H54 (cell line): ENCODE measurements around the gene HSP90AA1.
"Not testable (repeated sequence)": the region's sequence is repeated elsewhere in the genome, so short reads cannot be mapped to it uniquely, and the experiment has no call there.

Experiments
- DNase-seq: peaks from one replicate; pipeline ENCODE4 v3.0.0; 2011; ENCODE audit warnings: low spot score, mixed read lengths; ENCODE audit not compliant: insufficient read length
- FAIRE-seq: peaks from 3 replicates; lab custom pipeline; 2011; peaks lifted over from hg19 to GRCh38; lab: Jason Lieb, UNC
- POLR2A ChIP-seq: IDR thresholded peaks from 2 replicates; pipeline ENCODE4 v1.6.1; 2011; ENCODE audit warnings: low read depth, mild to moderate bottlenecking, low read length

Gene HSP90AA1

DNA sequence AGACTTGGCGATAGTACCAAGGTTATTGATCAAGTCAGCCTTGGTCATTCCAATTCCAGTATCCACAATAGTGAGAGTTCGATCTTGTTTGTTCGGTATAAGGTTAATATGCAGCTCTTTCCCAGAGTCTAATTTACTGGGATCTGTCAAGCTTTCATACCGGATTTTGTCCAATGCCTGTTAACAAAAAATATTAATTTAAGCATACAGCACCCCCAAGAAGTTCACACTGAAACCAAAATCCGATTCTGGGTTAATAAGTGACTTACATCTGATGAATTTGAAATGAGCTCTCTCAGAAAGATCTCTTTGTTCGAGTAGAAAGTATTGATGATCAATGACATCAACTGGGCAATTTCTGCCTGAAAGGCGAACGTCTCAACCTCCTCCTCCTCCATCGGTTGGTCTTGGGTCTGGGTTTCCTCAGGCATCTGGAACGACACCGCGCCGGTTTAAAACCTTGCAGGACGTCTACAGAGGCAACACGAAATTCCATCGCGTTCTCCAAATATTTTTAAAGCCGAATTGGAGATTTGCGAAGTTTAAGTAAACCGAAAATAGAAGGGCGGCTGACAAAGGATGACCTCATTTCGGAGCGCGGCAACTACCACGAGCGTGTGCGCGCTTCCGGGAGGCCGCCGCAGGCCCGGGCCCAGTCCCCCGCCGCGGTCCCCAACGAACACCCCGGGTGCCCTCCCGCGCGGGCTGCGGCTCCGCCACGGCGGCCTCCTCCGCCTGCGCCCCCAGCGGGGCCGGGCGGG is 716 bp downstream of the HSP90AA1 start:
- FAIRE-seq = peak; percentile 58
- no peak for DNase-seq
- TF ChIP-seq POLR2A = no peak

DNA sequence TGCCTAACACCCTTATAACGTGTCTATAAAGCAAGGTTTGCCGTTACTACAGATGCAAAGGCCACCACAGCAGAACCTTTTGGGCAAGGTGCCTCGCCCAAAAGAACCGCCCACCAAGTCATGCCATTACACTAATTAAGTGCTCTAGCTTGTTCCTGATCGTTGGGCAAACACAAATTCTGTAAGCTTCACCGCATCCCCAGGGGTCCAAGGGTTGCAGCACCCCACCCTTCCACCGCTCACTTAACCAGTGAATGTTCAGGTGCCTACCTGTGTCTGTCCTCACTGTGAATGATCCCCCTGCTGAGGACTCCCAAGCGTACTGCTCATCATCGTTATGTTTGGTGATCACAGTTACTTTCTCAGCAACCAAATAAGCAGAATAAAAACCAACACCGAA is 1.4 kb downstream of the HSP90AA1 start:
- FAIRE-seq (no peak), DNase-seq (no peak)
- TF ChIP-seq POLR2A = no peak

DNA sequence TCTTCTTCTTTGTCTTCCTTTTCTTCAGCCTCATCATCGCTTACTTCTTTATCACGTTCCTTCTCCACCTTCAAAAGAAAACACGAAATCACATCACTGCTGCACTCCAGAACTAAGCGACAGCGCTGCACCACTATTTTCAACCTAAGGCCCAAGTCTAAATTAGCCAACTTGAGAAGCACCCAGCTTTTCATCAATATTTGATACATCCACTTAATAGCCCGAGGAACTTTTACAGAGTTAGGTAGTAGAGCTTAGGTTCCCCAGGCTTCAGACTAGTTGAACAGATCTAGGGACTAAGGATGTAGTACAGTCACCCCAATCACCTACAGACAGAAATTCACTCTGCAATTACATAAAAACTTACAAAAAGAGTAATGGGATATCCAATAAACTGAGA is 1.9 kb downstream of the HSP90AA1 start:
- FAIRE-seq = no peak

DNA sequence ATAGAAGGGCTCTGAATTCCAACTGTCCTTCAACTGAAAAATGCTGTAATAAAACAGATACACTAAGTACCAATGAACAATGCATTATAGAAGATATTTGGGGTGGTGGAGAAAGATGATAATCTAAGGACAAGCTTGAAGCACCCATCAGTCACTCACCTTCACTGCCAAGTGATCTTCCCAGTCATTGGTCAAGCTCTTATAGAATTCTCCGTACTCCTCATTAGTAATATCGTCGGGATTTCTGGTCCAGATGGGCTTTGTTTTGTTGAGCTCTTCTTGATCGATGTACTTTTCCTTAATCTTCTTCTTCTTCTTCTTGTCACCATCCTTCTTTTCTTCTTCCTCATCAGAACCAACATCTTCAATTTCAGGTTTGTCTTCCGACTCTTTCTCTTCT is 2.3 kb downstream of the HSP90AA1 start:
- FAIRE-seq, DNase-seq: not testable (repeated sequence)

More for the DNA sequence above, 1.9 kb downstream of the HSP90AA1 start:
- TF ChIP-seq POLR2A = no peak
- no peak for DNase-seq

DNA sequence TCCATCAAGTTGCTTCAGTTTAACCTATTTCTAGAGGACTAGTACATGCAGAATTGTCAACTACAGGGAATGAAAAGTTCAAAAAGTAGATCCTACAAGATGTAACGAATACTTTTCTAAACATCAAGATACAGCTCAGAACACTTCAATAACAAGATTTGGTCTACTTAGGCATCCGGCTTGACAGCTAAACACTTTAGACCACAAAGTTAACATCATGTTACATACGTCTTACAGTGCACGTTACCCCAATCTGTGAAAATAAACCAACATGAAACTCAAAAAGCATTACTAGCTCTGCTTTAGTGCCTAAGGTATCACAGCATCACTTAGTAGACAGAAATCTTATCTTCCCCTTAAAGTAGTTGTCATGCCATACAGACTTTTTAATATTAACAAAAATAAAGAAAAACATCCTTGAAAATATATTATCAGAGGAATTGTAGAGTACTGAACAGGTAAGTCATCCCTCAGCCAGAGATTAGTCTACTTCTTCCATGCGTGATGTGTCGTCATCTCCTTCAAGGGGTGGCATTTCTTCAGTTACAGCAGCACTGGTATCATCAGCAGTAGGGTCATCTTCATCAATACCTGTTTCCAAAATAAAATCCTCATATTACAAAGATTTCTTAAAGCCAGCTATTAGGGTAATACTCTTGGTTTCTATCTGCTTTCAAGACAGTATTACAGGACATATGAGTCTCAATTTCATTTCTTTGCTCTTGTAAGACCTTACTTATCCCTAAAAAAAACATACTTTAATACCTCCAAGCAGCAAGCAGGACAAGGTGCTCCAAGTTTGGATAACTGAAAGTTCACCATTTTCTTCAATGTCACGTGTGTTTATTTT is 5.4 kb downstream of the HSP90AA1 start:
- FAIRE-seq (no peak), DNase-seq (no peak)
- no peak for TF ChIP-seq POLR2A

DNA sequence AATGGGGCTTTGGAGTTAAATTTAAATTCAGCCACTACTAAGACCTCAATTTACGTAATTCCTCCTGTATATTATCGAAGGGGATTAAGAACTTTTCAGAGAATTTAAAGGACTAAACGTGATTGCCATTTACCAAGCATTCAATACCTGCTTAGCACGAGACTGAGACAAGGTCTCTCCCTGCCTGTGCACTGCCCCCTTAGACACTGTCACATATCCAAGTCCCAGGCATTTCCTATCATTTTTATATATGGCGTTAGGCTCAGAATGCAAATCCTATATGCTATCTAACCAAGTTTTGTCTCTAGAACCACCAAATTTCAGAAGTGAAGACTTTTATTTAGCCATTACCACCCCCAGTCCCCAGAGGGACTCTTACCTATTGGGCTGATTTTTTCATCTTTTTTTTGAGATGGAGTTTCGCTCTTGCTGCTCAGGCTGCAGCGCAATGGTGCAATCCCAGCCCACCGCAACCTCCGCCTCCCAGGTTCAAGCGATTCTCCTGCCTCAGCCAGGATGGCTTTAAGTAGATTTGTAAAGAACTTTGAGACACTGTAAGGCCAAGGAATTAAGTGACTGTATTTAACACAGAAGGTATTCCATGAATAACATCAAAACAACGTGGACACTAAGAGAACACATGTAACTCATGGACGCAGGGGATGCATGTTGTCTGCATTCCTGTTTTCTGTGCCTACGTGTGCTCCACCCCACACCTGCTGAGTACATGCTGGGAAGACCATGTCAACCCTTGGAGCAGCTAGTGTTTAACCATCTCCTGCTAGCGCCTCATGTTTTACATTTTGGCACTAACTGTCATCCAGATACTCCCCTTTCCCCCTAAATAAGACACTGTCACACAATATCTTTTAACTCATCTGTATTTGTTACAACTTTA is 6.4 kb downstream of the HSP90AA1 start:
- TF ChIP-seq POLR2A = no peak
- DNase-seq (no peak), FAIRE-seq (no peak)

DNA sequence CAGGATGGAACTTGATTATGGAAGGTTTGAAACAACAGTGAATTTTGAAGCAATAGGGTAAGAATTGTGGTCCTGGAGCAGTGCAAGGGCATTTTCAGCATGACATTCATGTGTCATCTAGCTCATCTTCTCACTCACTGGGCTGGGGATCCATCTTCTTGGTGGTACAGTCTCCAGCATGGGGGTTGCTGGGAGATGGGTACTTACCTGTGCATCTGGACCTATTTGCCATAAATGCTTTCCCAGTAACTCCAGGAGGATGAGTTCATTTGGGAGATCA is 7.2 kb downstream of the HSP90AA1 start:
- FAIRE-seq (no peak), DNase-seq (no peak)
- TF ChIP-seq POLR2A = no peak

DNA sequence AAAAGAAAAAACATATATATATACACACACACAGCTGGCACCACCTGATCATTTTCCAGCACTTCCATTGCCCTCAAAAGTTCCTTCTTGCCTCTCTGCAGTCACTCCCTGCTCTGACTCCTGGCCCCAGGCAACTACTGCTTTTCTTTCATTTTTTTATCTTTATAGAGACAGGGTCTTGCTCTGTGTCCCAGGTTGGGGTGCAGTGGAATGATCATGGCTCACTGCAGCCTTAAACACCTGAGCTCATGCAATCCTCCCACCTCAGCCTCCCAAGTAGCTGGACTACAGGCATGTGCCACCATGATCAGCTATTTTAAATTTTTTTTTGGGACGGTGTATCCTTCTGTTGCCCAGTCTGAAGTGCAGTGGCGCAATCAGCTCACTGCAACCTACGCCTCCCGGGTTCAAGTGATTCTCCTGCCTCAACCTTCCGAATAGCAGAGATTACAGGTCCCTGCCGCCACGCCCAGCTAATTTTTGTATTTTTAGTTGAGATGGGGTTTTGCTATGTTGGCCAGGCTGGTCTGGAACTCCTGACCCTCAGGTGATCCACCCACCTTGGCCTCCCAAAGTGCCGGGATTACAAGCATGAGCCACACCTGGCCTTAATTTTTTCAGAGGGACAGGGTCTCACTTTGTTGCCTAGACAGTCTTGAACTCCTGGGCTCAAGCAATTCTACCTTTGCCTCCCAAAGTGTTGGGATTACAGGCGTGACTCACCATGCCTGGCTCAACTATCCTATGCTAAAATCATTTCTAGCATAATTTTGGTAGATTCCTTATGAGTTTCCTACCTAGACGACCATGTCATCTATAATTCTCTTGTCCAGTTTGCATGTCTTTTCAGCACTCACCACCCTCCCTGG is 7.8 kb downstream of the HSP90AA1 start:
- no peak for FAIRE-seq
- DNase-seq = no peak
- no peak for TF ChIP-seq POLR2A

DNA sequence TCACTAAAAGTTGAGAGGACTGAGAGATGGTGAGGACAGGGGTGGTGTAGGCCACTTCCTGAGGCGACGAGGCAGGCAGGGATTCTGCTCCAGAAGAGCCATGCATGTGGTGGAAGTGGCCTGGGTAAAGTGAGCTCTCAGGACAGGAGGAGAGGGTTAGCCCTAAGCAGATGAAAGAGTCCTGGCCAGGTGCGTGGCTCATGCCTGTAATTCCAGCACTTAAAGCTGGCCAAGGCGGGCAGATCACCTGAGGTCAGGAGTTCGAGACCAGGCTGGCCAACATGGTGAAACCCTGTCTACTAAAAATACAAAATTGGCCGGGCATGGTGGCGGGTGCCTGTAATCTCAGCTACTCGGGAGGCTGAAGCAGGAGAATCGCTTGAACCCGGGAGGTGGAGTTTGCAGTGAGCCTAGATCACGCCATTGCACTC is 8.5 kb downstream of the HSP90AA1 start:
- DNase-seq, FAIRE-seq: not testable (repeated sequence)

DNA sequence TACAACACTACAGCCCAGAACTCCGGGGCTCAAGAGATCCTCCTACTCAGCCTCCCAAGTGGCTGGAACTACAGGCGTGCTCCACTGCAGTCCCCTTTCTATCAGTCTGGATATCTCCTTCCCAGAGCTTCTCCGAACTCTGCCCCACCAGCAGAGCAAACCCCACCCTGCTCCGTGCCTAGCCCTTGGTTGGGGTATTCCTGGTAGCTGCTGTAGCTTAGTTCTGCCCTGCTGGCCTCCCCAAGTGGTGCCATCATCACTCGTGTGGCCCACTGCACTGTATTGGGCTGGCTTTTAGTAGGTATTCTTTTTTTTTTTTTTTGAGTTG is 9.5 kb downstream of the HSP90AA1 start:
- no peak for FAIRE-seq
- TF ChIP-seq POLR2A = no peak

DNA sequence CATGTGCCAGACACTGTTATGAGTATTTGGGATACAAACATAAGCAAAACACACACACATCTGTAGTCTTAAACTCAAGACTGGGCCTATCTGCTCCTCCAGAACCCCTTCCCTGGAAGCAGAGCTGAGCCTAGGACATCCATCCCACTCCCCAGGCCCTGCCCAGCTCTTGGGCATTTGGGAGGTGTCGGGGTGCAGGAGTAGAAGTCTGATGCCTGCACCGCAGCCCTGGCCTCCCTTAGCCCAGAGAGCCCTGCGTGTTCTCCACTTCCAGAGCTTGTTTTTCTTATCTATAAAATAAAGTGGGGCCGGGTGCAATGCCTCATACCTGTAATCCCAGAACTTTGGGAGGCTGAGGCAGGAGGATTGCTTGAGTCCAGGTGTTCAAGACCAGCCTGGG is 11.7 kb downstream of the HSP90AA1 start:
- no peak for DNase-seq
- no peak for FAIRE-seq
- TF ChIP-seq POLR2A = no peak

More for the DNA sequence above, 9.5 kb downstream of the HSP90AA1 start:
- DNase-seq = no peak

DNA sequence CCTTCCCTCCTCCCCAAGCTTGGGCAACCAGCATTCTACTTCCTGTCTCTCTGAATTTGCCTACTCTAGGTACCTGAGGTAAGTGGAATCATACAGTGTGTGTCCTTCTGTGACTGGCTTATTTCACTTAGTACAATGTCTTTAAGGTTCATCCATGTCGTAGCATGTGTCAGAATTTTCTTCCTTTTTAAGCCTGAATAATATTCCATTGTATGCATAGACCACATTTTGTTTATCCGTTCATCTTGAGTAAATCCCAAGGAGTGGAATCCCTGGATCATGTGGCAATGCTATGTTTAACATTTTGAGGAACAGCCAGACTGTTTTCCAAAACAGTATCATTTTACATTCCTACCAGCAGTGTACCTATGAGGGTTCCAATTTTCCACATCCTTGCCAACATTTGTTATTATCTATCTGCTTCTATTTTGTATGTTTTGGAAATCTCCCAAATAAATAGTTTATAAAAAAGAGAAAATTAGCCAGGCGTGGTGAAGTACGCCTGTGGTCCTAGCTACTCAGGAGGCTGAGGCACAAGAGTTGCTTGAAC is 12.4 kb downstream of the HSP90AA1 start:
- no peak for TF ChIP-seq POLR2A
- no peak for FAIRE-seq
- DNase-seq = no peak
